HepG2 (cell line): ENCODE measurements around the gene PGPEP1. TPM values are rescaled to one million over a fixed set of nuclear protein-coding genes. Genes with fewer than 3 reads are reported as not detected.

Source experiments
- ATRX ChIP-seq: sonication (generic); formaldehyde crosslinking; IDR thresholded peaks from 2 replicates; pipeline ENCODE4 v1.4.0; 2020; ENCODE audit warnings: missing genetic modification reagents, borderline replicate concordance
- DNMT3B ChIP-seq: conservative IDR thresholded peaks from 2 replicates; pipeline ENCODE4 v1.6.1; 2016; ENCODE audit warnings: missing biosample characterization, control low read depth
- EED ChIP-seq: sonication (generic); formaldehyde crosslinking; IDR thresholded peaks from 2 replicates; pipeline ENCODE4 v1.5.0; 2020; ENCODE audit warnings: mild to moderate bottlenecking, missing genetic modification reagents
- IKZF4 ChIP-seq: sonication (generic); formaldehyde crosslinking; IDR thresholded peaks from 2 replicates; pipeline ENCODE4 v1.5.1; 2020; ENCODE audit warnings: borderline replicate concordance, mild to moderate bottlenecking, low read depth, missing genetic modification reagents; ENCODE audit errors: not compliant biosample characterization
- RBM39 ChIP-seq: fragments of 200-400 bp; formaldehyde crosslinking; IDR thresholded peaks from one replicate; pipeline ENCODE4 v1.6.1; 2018; ENCODE audit warnings: antibody characterized with exemption, mild to moderate bottlenecking, low read depth, low read length; ENCODE audit not compliant: poor library complexity, severe bottlenecking
- SAP130 ChIP-seq: IDR thresholded peaks from 2 replicates; pipeline ENCODE4 v1.6.1; 2016; ENCODE audit warnings: low read depth
- SNRNP70 ChIP-seq: fragments of 200-400 bp; formaldehyde crosslinking; IDR thresholded peaks from 2 replicates; pipeline ENCODE4 v1.6.1; 2017; ENCODE audit warnings: mild to moderate bottlenecking, low read depth, low read length, moderate library complexity
- TCF7 ChIP-seq: sonication (generic); IDR thresholded peaks from 2 replicates; pipeline ENCODE4 v1.6.1; 2016; ENCODE audit warnings: antibody characterized with exemption, low read depth
- ZC3H13 ChIP-seq: sonication (generic); formaldehyde crosslinking; IDR thresholded peaks from 2 replicates; pipeline ENCODE4 v1.8.1; 2023; ENCODE audit warnings: mild to moderate bottlenecking, missing genetic modification reagents, moderate library complexity
- ZFAT ChIP-seq: sonication (generic); formaldehyde crosslinking; conservative IDR thresholded peaks from 2 replicates; pipeline ENCODE4 v1.8.1; 2023; ENCODE audit warnings: missing genetic modification reagents, inconsistent platforms
- ZNF234 ChIP-seq: sonication (generic); formaldehyde crosslinking; conservative IDR thresholded peaks from 2 replicates; pipeline ENCODE4 v1.5.1; 2020; ENCODE audit warnings: mild to moderate bottlenecking, missing genetic modification reagents
- ZNF383 ChIP-seq: sonication (generic); formaldehyde crosslinking; IDR thresholded peaks from 2 replicates; pipeline ENCODE4 v1.4.0; 2020; ENCODE audit warnings: missing genetic modification reagents, mild to moderate bottlenecking, borderline replicate concordance
- ZNF543 ChIP-seq: sonication (generic); formaldehyde crosslinking; IDR thresholded peaks from 2 replicates; pipeline ENCODE4 v1.4.0; 2020; ENCODE audit warnings: mild to moderate bottlenecking, missing genetic modification reagents
- ZNF550 ChIP-seq: sonication (generic); formaldehyde crosslinking; IDR thresholded peaks from 2 replicates; pipeline ENCODE4 v1.4.0; 2020; ENCODE audit warnings: mild to moderate bottlenecking, missing genetic modification reagents, borderline replicate concordance
- ZNF609 ChIP-seq: sonication (generic); formaldehyde crosslinking; IDR thresholded peaks from 2 replicates; pipeline ENCODE4 v1.4.0; 2020; ENCODE audit warnings: mild to moderate bottlenecking, missing genetic modification reagents, borderline replicate concordance
- ZNF776 ChIP-seq: sonication (generic); formaldehyde crosslinking; IDR thresholded peaks from 2 replicates; pipeline ENCODE4 v1.4.0; 2020; ENCODE audit warnings: mild to moderate bottlenecking, missing genetic modification reagents
- ZNF879 ChIP-seq: sonication (generic); formaldehyde crosslinking; IDR thresholded peaks from 2 replicates; pipeline ENCODE4 v1.8.1; 2023; ENCODE audit warnings: missing genetic modification reagents
- polyA plus RNA-seq, 8 experiments: library from polyadenylated mRNA; depleted of rRNA in 3 of 8; stranded (reverse) in 7 of 8; unstranded in 1 of 8; fragments of >200 nt; fragmentation: Illumina TruSeq in 4 of 8; extraction: Trizol in 4 of 8; gene quantifications; 2 replicates each; pipeline versions ENCODE4 v1.2.1 to v1.2.3, GENCODE V29; 2011 to 2016; ENCODE audit warnings: low read depth in 4 of 8, missing spikeins in 1 of 8, mixed read lengths in 1 of 8; ENCODE audit not compliant: insufficient read depth in 1 of 8
- total RNA-seq, 5 experiments: library from RNA; depleted of rRNA; stranded (reverse); fragments of >200 nt; fragmentation: Illumina TruSeq; extraction: Trizol; gene quantifications; 2 replicates each; pipeline ENCODE4 v1.2.3, GENCODE V29; 2016; ENCODE audit warnings: low read depth in 1 of 5
- TF ChIP-seq, protein P1 (sequence below): sonication (generic); formaldehyde crosslinking; IDR thresholded peaks from 2 replicates; pipeline ENCODE4 v1.4.0; 2020; ENCODE audit warnings: missing genetic modification reagents
- TF ChIP-seq, protein P2 (sequence below): sonication (generic); formaldehyde crosslinking; IDR thresholded peaks from 2 replicates; pipeline ENCODE4 v1.5.0; 2020; ENCODE audit warnings: missing genetic modification reagents, mild to moderate bottlenecking, borderline replicate concordance
- TF ChIP-seq, protein P3 (sequence below): sonication (generic); formaldehyde crosslinking; IDR thresholded peaks from 2 replicates; pipeline ENCODE4 v1.4.0; 2020; ENCODE audit warnings: missing genetic modification reagents, mild to moderate bottlenecking, borderline replicate concordance

Gene PGPEP1
- total and polyA plus RNA-seq, 2 of the 13 experiments (the other 11 are each of a cell fraction or from before 2014, with no cell fraction given): 53.1 to 56.6 TPM

DNA sequence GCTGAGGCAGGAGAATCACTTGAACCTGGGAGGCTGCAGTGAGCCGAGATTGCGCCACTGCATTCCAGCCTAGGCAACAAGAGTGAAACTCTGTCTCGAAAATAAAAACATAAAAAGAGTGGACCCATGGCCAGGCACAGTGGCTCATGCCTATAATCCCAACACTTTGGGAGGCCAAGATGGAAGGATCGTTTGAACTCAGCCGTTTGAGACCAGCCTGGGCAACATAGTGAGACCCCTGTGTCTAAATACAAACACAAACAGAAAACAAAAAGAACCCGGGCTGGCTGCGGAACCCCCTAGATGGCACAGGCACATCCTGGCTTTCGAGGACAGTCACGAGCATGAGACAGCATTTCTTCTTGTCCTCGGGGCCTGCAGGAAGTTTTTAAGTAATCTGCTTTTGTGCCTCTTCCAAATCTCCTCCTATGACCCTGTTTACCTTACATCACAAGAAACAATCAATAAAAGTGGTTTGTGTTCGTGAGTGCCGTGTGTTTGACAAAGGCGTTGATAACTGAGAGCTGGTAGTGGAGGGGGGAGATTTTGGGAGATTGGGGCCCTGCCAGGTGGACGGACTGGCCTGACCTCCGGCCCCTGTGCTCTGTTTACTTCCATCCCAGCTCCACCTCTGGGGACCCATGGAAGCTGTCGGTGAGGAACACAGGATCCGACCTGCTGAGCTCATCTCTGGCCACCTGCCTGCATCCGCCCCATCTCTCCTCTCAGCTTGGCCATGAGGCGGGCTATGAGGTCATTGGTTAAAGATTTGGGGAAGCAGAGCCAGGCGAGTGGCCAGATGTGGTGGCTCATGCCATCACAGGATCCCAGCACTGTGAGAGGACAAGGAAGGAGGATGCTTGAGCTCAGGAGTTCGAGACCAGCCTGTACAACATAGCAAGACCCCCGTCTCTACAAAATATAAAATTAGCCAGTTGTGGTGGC is 39.7 kb downstream of the PGPEP1 start (continued):
- TF ChIP-seq, protein P1, sequence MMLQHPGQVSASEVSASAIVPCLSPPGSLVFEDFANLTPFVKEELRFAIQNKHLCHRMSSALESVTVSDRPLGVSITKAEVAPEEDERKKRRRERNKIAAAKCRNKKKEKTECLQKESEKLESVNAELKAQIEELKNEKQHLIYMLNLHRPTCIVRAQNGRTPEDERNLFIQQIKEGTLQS (CRISPR knock-in tag): peak; percentile 88
- TF ChIP-seq ATRX (CRISPR knock-in tag) (no peak), ZNF550 (CRISPR knock-in tag) (no peak; the same call in 1 of the 2 replicates), DNMT3B (CRISPR knock-in tag) (peak; percentile 95), SAP130 (CRISPR knock-in tag) (peak; percentile 94), TCF7 (peak; percentile 91), ZNF543 (peak; percentile 95; the same call in 1 of the 2 replicates), ZFAT (no peak), ZNF879 (CRISPR knock-in tag) (peak; percentile 41; the same call in 1 of the 2 replicates), ZNF383 (CRISPR knock-in tag) (0 out of 2 replicates have a peak, but pooled peaks have one; percentile 33), RBM39 (no peak), EED (peak; percentile 55; the same call in 1 of the 2 replicates), ZNF234 (CRISPR knock-in tag) (0 out of 2 replicates have a peak, but pooled peaks have one; percentile 36), IKZF4 (CRISPR knock-in tag) (no peak), ZNF776 (CRISPR knock-in tag) (peak; percentile 45), SNRNP70 (no peak), ZNF609 (CRISPR knock-in tag) (peak; percentile 97), ZC3H13 (CRISPR knock-in tag) (peak; percentile 79; the same call in 1 of the 2 replicates)
- TF ChIP-seq, protein P2, sequence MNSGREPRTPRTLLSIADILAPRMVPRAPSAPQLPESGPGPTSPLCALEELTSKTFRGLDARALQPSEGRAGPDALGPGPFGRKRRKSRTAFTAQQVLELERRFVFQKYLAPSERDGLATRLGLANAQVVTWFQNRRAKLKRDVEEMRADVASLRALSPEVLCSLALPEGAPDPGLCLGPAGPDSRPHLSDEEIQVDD (CRISPR knock-in tag): no peak
- TF ChIP-seq, protein P3, sequence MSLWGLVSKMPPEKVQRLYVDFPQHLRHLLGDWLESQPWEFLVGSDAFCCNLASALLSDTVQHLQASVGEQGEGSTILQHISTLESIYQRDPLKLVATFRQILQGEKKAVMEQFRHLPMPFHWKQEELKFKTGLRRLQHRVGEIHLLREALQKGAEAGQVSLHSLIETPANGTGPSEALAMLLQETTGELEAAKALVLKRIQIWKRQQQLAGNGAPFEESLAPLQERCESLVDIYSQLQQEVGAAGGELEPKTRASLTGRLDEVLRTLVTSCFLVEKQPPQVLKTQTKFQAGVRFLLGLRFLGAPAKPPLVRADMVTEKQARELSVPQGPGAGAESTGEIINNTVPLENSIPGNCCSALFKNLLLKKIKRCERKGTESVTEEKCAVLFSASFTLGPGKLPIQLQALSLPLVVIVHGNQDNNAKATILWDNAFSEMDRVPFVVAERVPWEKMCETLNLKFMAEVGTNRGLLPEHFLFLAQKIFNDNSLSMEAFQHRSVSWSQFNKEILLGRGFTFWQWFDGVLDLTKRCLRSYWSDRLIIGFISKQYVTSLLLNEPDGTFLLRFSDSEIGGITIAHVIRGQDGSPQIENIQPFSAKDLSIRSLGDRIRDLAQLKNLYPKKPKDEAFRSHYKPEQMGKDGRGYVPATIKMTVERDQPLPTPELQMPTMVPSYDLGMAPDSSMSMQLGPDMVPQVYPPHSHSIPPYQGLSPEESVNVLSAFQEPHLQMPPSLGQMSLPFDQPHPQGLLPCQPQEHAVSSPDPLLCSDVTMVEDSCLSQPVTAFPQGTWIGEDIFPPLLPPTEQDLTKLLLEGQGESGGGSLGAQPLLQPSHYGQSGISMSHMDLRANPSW (CRISPR knock-in tag): peak; percentile 99
